Islet of Langerhans (tissue), 1 donor: ENCODE data around the gene ZSCAN20.

ENCODE experiments used
- FAIRE-seq: peaks from one replicate; lab custom pipeline; 2011; peaks lifted over from hg19 to GRCh38; lab: Jason Lieb, UNC

The ZSCAN20 gene

DNA sequence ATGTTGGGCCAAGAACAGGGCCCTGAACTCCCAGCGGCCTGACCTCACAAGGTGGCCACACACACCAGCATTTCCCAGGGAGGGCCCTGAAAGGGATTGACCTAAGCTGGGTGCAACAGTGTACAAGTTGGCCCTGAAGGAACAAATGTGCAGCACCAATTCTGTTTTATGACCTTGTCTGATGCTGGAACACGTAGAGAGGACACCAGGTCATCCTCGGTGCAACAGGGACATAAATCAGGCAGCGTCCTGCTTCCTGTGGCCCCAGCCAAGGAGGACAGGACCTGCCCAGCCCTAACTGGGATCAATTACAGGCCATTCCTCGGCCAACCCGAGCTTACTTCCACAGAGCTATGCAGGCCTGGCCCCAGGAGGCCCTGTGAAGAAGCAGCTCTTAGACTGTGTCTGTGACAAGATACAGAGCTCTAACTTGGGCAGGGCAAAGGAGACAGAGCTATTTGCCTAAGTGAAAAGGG lies 28.7 kb upstream of the ZSCAN20 start:
- no peak for FAIRE-seq

DNA sequence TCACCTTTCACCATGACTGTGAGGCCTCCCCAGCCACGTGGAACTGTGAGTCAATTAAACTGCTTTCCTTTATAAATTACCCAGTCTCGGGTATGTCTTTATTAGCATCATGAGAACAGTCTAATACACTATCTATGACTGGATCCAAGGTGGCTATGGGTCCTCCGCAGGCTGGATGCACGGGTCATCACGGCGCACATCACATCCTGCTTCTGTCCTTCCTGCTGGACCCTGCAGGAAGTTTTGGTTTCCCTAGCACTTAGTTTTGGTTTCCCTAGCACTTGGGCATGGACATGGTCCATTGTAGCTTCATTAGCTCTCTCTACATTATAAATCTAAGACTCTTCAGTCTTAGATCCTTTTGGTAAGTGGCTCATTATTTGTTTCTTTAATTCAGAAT lies 27.3 kb upstream of the ZSCAN20 start:
- no peak for FAIRE-seq

GRCh38 chr1:33446590-33446989 lies 25.9 kb upstream of the ZSCAN20 start:
- FAIRE-seq = no peak

DNA sequence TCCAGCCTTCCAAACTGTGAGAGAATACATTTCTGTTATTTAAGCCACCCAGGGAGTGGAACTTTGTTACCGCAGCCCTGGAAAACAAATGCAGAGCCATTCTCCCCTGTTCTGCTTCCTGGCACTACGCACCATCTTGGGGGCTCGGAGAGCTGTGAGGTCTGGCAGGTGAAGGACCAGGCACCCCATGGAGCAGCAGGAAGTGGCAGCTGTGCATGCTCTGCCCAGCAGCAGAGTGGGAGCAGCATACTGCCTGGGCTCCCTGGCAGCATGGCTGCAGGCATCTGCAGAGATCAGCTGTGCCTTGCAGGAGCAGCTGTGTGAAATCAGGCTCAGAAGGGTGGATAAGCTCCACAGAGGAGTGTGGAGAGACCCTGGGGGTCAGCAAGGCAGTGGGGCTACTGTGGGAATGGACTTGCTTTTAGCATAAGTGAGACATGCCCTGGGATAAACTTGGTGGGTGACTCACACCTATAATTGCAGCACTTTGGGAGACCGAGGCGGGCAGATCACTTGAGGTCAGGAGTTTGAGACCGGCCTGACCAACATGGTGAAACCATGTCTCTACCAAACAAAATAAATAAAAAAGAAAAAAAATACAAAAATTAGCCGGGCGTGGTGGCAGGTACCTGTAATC lies 17.7 kb upstream of the ZSCAN20 start:
- FAIRE-seq = no peak

DNA sequence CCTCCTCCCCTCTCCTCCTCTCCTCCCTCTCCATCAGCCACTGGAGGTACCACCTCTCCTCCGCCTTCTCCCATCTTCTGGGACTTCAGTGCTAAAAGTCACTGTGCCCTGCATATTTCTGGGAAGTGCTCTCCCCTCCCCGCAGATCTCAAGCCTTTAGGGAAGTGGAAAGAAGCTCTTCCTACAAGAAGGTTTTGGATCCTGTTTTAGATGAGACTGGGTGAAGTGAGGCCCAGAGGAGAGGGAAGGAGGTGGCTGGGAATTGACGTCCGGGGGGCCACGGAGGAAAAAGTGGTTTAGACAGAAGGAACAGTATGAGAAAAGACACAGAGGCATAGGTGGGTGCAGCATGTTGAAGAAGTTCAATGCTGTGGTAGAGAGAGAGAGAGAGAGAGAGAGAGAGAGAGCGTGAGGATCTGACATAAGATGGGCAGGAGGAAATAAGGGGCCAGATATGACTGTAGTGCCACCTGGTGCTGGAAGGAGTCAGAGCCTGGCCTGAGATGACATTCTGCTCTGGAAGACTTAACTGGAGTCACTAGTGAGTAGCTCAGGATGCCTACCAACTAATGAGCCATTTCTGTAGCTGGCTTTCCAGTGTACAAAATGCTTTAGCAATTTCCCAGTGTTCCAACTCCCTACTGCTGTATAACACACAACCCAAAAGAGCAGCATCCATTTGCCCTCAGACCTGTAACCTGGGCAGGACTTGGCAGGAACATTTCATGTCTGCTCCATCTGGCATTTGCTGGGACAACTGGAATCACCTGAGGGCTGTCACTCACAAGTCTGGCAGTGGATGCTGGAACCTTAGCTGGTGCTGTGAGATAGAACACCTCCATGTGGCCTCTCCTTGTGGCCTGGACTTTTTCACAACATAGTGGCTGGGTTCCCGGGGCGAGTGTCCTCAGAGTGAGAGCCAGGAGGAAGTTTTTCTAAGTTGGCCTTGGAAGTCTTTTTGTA lies 16.6 kb upstream of the ZSCAN20 start:
- FAIRE-seq = peak; percentile 56

- FAIRE-seq = no peak
Measured at GRCh38 chr1:33456502-33456886, 16.0 kb upstream of the ZSCAN20 start.

GRCh38 chr1:33459691-33460090 lies 12.8 kb upstream of the ZSCAN20 start:
- FAIRE-seq = no peak

GRCh38 chr1:33460144-33460543 lies 12.3 kb upstream of the ZSCAN20 start:
- no peak for FAIRE-seq

DNA sequence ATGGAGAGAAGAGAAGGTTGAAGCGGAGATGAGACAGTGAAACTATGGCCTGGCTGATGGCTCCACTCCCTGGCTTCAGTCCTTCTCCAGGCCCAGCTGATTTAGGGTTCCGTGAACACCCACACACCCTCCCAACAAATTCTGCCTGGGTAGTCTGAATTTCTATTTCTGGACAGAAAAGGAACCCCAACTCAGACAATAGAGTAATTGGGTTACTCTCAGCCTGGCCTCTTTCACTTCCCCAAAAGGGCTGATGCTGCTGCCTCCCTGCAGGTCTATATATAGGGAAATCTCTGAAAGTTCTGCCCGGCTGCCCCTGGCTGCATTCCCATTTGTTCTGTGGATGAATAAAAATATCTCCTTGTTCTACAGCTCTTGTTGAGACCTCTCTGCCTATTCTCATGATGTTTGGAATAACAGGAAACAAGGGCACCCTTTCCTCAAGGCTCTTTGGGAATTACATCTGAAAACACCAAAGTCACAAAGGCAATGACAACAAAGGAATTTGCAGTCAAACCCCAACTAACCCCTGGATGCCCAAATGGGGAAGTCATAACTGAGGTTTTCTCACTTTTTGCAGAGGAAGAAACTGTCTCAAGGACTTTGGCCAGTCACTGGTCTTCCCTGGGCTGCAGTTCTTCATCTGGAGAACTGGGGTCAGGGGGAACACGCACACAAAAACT lies 11.4 kb upstream of the ZSCAN20 start:
- no peak for FAIRE-seq

DNA sequence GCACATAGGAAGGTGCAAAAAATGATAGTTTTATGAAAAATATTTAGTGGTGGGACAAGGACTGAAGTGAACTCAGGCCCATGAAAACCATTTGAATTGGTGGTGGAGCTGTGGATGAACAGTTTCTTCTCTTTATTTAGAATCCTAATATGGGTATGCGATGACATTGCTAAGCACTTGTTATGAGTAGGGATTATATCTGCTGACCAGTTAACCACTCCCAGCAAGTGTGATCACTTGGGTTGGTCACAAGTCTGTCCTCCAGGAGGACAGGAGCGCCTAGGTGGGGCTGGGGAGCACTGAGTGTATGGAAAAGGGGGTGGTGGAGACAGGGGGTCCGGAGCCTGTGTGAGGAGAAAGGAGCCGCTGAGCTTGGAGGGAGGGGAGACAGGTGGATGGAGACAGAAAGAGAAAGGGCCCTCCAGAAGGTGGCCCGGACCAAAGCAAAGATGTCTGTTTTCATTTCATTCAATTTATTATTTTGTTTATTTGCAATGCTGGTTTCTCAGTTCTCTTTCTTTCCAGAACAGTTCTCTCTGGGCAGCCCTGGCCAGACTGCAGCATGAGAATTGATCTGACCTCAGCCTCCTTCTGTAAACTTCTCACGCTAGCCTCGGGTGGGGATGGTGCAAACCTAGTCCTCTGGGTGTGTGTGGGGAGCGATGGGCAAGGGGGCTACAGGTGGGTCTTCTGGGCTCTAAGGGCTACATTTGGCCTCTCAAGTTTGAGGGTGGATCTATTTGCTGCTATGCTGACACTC lies 9.9 kb upstream of the ZSCAN20 start:
- FAIRE-seq = no peak

DNA sequence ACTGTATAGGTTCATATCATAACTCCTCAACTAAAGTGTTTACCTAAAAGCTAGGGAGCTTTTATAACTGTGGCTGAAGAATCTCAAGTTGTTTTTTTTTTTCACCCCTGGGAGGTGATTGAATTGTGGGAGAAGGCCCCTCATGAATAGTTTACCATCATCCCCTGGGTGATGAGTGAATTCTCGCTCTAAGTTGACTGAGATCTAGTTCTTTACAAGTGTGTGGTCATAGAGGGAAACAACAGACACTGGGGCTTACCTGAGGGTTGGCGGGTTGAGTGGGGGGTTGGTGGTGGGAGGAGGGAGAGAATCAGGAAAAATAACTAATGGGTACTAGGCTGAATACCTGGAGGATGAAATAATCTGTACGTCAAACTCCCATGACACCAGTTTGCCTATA lies 7.9 kb upstream of the ZSCAN20 start:
- FAIRE-seq = no peak

DNA sequence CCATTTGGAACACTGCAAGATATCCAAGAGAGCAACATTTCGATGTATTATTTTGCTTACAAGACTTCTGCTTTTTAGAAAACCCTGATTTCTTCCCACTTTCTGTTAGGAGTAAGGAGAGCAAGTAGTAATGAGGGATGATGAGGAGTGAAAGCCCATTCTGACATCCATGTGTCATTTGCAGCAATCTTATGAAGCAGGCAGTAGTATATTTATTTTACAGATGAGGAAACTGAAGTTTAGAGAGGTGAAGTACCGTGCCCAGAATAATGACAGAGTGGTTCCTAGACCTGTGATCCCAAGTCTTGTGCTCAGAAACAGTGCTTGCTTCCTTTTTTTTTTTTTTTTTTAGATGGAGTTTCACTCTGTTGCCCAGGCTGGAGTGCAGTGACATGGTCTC lies 7.1 kb upstream of the ZSCAN20 start:
- no peak for FAIRE-seq

GRCh38 chr1:33466159-33466558 lies 6.3 kb upstream of the ZSCAN20 start:
- FAIRE-seq = no peak

- no peak for FAIRE-seq
Measured at GRCh38 chr1:33468011-33468410, 4.4 kb upstream of the ZSCAN20 start.

- FAIRE-seq = no peak
Measured at GRCh38 chr1:33468531-33468930, 3.9 kb upstream of the ZSCAN20 start.

DNA sequence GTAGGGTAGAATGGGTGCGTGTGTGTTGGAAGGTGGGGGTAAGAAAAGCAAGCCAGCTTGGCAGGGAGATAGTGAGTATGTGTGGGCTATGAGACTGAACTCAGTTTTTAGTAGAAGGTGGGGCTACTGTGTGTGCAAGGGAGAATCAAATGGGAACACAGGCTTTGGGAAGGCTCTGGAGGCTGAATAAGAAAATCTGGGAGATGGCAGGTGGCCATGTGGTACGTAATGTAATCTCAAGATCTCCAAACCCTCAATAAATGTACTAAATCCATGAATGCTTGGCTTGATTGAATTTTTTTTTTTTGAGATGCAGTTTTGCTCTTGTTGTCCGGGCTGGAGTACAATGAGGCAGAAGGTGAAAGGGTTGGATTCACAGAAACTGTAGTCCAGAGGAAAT lies 3.5 kb upstream of the ZSCAN20 start:
- FAIRE-seq = no peak

GRCh38 chr1:33469691-33470090 lies 2.8 kb upstream of the ZSCAN20 start:
- FAIRE-seq = no peak

- peak; percentile 27 for FAIRE-seq
Measured at GRCh38 chr1:33470495-33471012, 1.9 kb upstream of the ZSCAN20 start.

- FAIRE-seq = no peak
Measured at GRCh38 chr1:33471416-33471815, 1.0 kb upstream of the ZSCAN20 start.

DNA sequence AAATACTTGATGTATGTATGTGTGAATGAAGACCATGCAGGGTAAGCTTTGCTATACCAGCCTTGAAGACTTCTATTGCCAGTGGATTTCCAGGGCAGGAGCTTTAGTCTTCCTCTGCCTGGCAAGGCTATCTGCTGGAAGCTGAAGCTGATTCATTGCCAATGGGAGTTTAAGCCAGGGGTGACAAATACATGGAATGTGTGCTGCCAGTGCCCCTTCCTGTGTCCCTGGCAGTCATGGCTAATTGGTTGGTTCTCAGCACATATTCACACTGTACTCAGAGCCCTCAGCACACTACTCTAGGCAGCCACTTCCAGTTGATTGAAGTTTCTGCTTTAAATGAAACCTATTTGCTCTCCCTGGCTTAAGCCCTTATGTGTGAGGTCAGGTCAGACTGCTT lies 1.5 kb downstream of the ZSCAN20 start:
- no peak for FAIRE-seq

GRCh38 chr1:33477451-33477850 lies 5.0 kb downstream of the ZSCAN20 start:
- no peak for FAIRE-seq

DNA sequence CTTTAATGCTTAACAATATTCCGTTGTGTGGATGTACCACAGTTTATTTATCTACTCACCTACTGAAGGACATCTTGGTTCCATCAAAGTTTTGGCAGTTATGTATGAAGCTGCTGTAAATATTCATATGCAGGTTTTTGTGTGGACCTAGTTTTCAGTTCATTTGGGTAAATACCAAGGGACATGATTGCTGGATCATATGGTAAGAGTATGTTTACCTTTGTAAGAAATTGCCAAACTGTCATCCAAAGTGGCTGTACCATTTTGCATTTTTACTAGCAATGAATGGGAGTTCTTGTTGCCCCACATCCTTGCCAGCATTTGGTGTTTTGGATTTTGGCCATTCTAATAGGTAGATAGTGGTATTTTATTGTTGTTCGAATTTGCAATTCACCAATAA lies 10.0 kb downstream of the ZSCAN20 start:
- no peak for FAIRE-seq
